Measurements from ENCODE around the gene ELK4. TPM values are rescaled to one million over a fixed set of nuclear protein-coding genes. Genes with fewer than 3 reads are reported as not detected.
"Not testable (repeated sequence)": the region's sequence is repeated elsewhere in the genome, so short reads cannot be mapped to it uniquely, and the experiment has no call there.

Gene ELK4
- total RNA-seq, 2 donors from 2014 or later, result 72.8 to 86.8 TPM

DNA sequence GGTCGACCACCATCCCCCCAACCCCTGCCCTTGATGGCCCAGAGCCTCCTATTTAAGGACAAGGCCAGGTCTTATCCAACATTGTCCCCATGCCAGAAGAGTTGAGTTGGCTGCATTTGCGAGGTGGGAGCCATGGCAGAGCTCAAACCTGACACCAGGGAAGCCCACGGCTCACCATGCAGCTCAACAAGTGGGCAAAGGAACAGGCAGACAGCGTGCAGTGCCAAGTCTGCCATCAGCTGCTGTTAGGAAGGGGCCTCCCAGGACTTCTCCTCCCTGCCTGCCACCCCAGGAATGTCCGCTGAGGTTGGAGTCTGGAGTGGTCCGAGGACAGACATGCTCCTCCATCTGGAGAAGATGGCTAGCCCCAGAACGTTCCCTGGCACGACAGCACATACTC, 28.6 kb upstream of the ELK4 start:
- no peaks in the 10 kb centered on the region for H3K9me3 Mint-ChIP-seq
- H3K36me3 Mint-ChIP-seq (ENCODE audit: insufficient read depth in 2 of 2), result no peaks in the 10 kb centered on the region

DNA sequence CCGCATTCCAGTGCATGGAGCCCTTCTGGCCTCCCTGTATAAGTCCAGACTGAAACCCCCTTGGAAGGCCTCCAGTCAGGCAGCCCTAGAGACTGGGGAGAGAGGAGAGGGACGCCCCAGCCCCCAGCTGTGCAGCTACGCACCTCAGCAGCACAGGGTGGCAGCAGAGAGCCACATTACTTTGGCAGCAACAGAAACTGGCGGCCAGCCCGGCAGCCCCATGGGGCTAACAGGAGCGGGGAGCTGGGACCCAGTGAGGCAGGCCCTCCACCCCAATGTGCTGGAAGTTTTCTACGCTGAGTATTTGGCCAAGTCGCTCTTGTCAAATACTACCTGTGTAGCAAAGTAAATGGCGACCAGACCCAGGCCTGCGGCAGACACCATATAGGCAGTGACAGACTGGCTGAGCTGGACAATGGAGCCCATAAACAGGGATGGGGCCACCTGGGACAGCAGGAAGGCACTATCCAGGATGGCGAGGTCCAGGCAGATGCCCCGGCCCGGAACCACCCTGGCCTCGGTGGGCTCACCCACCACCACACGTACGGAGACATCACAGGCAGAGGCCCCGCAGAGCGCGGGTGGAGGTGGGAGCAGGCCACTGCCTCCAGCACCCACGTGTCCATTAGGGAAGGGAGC, 27.3 kb upstream of the ELK4 start:
- ATAC-seq (replicated peaks in 1 of 2) (peak; percentile 90 to 91), DNase-seq (peak; percentile 80 to 82)
- no peaks in the 10 kb centered on the region for H3K36me3 Mint-ChIP-seq (ENCODE audit: insufficient read depth in 2 of 2)
- H3K27ac Mint-ChIP-seq, result no peak overlapping the region
- H3K4me1 Mint-ChIP-seq (ENCODE audit: low read depth), result no peaks in the 10 kb centered on the region
- H3K27me3 Mint-ChIP-seq (ENCODE audit: low read depth), result no peaks in the 10 kb centered on the region
- H3K4me3 Mint-ChIP-seq, result no peak overlapping the region
- no peaks in the 10 kb centered on the region for H3K9me3 Mint-ChIP-seq

More for the DNA sequence above, 28.6 kb upstream of the ELK4 start:
- Mint-ChIP-seq H3K4me3 (no peak overlapping the region), H3K4me1 (ENCODE audit: low read depth) (no peaks in the 10 kb centered on the region), H3K27me3 (ENCODE audit: low read depth) (no peaks in the 10 kb centered on the region), H3K27ac (no peak overlapping the region)
- ATAC-seq (replicated peaks in 1 of 2) (no peak), DNase-seq (no peak)

DNA sequence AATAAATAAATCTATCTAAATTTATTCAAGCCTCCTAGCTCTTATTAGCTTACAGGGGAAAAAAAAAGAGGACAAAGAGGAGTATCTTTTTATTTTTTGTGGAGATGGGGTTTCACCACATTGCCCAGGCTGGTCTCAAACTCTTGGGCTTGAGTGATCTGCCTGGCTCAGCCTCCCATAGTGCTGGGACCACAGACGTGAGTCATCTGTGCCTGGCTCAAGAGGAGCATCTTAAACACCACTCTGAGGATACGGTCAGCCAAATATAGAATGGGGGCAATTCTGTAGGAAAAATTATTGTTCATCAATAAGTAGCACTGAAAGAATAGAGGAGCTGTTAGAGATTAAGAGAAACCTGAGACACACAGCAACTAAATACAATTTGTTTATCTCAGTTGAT, 24.4 kb upstream of the ELK4 start:
- DNase-seq (no peak), ATAC-seq (replicated peaks in 1 of 2) (no peak)
- H3K36me3 Mint-ChIP-seq (ENCODE audit: insufficient read depth in 2 of 2), result no peaks in the 10 kb centered on the region
- H3K27me3 Mint-ChIP-seq (ENCODE audit: low read depth), result no peaks in the 10 kb centered on the region
- H3K27ac Mint-ChIP-seq, result no peak overlapping the region
- H3K4me3 Mint-ChIP-seq, result no peak overlapping the region
- no peaks in the 10 kb centered on the region for H3K4me1 Mint-ChIP-seq (ENCODE audit: low read depth)
- H3K9me3 Mint-ChIP-seq, result no peaks in the 10 kb centered on the region

DNA sequence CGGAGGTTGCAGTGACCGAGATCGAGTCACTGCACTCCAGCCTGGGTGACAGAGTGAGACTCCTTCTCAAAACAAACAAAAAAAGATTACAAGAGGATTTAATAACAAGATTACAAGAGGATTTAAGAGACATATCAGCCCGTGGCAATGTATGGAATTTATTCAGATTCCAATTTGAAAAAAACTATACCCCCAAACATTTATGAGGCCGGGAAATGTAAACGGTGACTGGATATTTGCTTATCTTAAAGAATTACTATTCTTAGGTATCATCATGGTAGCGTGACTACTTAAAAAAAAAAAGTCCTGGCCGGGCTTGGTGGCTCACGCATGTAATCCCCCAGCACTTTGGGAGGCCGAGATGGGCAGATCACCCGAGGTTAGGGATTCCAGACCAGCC, 21.2 kb upstream of the ELK4 start:
- Mint-ChIP-seq H3K27me3 (ENCODE audit: low read depth) (no peaks in the 10 kb centered on the region), H3K4me3 (no peak overlapping the region), H3K4me1 (ENCODE audit: low read depth) (no peaks in the 10 kb centered on the region), H3K9me3 (no peaks in the 10 kb centered on the region), H3K27ac (no peak overlapping the region), H3K36me3 (ENCODE audit: insufficient read depth in 2 of 2) (no peaks in the 10 kb centered on the region)
- DNase-seq (no peak), ATAC-seq (replicated peaks in 1 of 2) (no peak)

DNA sequence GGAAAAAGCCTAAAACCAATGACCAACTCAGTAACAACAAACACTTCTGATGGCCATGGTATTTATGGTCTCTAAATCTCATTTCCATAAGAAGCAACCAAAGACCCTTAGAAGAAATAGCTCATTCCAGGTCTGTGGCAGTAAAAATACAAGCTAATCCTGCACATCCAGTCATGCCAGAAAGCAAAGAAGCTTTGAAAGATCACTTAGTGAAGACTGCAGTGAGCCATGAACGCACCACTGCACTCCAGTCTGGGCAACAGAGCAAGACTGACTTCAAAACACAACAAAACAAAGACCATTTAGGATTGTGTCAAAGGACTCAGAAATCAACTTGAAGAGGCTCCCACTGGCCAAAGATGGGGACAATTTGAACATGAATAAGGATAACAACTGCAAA, 18.4 kb upstream of the ELK4 start:
- no peak for DNase-seq
- Mint-ChIP-seq H3K36me3 (ENCODE audit: insufficient read depth in 2 of 2) (no peaks in the 10 kb centered on the region), H3K9me3 (no peaks in the 10 kb centered on the region), H3K27ac (no peak overlapping the region), H3K27me3 (ENCODE audit: low read depth) (no peaks in the 10 kb centered on the region), H3K4me1 (ENCODE audit: low read depth) (no peaks in the 10 kb centered on the region), H3K4me3 (no peak overlapping the region)
- no peak for ATAC-seq (replicated peaks in 1 of 2)

DNA sequence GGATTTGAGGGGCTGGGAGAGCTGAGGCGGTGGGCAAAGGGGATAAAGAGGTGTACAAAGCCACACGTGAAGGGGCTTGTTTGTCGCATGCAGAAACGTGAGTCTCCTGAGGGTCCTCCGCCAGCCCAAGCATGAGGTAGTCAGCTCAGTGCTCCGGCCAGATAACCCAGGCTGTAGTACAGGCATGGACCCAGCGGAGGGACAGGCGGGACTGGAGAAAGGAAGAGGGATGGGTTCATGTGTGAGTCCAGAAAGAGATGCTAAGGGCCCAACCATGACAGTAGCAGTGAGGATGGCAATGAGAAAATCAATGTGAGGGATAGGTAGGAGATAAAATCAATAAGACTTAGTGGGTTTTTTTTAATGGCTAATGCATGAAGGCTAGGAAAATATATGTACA, 13.7 kb upstream of the ELK4 start:
- DNase-seq (no peak), ATAC-seq (replicated peaks in 1 of 2) (no peak)
- no peak overlapping the region for H3K27ac Mint-ChIP-seq

DNA sequence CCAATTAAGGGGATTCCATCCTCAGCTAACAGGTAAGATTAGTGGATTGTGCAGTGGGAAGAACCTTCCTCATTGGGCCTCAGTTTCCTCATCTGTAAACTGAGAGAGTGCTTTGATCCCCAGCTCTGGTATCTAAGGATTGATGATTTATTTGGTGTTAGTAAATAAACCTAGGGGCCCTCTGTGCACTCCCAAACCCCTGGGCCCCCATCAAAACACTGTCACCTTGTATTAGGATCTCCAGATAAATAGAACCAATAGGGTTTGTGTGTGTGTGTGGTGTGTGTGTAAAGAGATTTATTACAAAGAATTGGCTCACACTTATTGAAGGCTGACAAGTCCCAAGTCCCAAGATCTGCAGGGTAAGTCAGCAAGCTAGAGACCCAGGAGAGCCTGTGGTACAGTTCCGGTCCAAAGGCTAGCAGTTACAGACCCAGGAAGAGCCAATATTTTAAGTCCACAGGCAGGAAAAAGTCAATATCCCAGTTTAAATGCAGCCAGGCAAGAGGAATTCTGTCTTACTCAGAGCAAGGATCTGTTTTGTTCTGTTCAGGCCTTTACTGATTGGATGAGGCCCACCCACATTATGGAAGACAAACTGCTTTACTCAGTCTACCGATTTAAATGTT, 11.0 kb upstream of the ELK4 start:
- no peaks in the 10 kb centered on the region for H3K27me3 Mint-ChIP-seq (ENCODE audit: low read depth)
- ATAC-seq (replicated peaks in 1 of 2) (no peak), DNase-seq (no peak)
- H3K9me3 Mint-ChIP-seq, result no peaks in the 10 kb centered on the region
- no peaks in the 10 kb centered on the region for H3K36me3 Mint-ChIP-seq (ENCODE audit: insufficient read depth in 2 of 2)
- no peak overlapping the region for H3K27ac Mint-ChIP-seq
- H3K4me1 Mint-ChIP-seq (ENCODE audit: low read depth), result no peaks in the 10 kb centered on the region
- H3K4me3 Mint-ChIP-seq, result no peak overlapping the region

More for the DNA sequence above, 13.7 kb upstream of the ELK4 start:
- H3K27me3 Mint-ChIP-seq (ENCODE audit: low read depth), result no peaks in the 10 kb centered on the region
- H3K4me3 Mint-ChIP-seq, result no peak overlapping the region
- H3K4me1 Mint-ChIP-seq (ENCODE audit: low read depth), result no peaks in the 10 kb centered on the region
- no peaks in the 10 kb centered on the region for H3K9me3 Mint-ChIP-seq
- no peaks in the 10 kb centered on the region for H3K36me3 Mint-ChIP-seq (ENCODE audit: insufficient read depth in 2 of 2)

DNA sequence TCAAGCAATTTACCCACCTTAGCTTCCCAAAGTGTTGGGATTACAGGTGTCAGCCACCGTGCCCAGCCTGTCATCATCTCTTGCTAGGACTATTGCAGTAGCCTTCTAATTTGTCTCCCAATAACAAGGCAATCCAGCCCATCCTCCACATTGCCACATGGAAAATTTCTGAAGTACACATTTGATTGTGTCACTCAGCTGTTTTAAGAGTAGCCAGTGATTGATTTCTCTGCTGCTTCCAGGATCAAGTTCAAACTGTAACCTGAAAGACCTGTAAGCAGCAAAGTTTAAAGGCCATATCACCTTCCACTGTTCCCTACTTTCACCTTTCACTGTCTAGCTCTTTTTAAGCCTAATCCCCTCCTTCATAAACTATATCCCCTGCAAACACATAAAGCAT, 7.8 kb upstream of the ELK4 start:
- DNase-seq (no peak), ATAC-seq (replicated peaks in 1 of 2) (no peak)
- no peaks in the 10 kb centered on the region for H3K36me3 Mint-ChIP-seq (ENCODE audit: insufficient read depth in 2 of 2)
- no peaks in the 10 kb centered on the region for H3K9me3 Mint-ChIP-seq
- no peak overlapping the region for H3K27ac Mint-ChIP-seq
- no peak overlapping the region for H3K4me3 Mint-ChIP-seq
- H3K4me1 Mint-ChIP-seq (ENCODE audit: low read depth), result no peaks in the 10 kb centered on the region
- H3K27me3 Mint-ChIP-seq (ENCODE audit: low read depth), result no peaks in the 10 kb centered on the region

DNA sequence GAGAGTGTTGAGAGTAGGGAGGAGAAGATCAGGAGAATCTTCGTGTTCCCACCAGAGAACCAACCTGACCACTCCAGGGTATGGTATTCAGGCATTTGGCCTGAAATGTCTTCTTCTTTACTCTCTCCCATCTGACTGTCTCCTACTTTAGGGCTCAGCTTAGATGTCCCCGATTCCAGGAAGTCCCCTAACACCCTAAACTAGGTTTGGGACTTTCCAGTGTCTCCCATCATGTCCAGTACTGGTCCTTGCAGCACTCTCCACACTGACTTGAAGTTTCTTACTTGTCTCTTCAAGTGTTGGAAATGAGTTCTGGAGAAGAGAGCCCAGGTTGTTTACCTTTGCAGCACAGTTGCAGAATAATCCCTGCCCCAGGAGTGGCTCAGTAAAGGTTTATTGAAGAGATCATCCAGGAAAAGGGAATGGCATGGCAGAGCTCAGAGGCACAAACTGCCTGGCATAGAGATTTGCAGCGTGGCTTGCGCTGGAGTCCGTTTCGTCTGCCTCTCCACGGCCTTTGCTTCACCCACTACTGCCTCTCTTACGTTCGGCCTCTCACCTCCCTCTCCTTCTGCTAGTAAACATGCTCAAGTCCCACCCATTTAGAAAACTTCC, 6.2 kb upstream of the ELK4 start:
- Mint-ChIP-seq H3K4me1 (ENCODE audit: low read depth) (no peaks in the 10 kb centered on the region), H3K9me3 (no peaks in the 10 kb centered on the region), H3K27ac (no peak overlapping the region), H3K36me3 (ENCODE audit: insufficient read depth in 2 of 2) (no peaks in the 10 kb centered on the region), H3K27me3 (ENCODE audit: low read depth) (no peaks in the 10 kb centered on the region), H3K4me3 (no peak overlapping the region)
- ATAC-seq (replicated peaks in 1 of 2), result no peak
- DNase-seq, result no peak

DNA sequence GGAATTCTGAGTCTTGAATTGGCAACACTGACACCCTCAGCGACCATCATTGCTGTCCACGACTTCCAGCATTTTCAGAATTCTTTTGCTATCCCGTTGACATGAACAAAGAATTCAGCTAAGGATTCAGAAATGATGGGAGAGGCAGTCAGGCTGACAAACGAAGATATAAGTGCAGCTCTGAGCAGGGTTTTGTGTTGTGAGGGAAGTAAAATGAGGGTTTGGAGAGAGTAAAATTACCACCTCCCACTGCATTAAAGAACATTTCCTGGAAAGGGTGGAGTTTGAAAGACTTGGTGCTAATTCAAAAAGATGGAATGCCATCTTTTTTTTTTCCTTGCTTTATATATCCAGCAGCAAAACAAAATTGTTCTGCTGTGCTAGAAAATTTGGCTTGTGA, 4.9 kb upstream of the ELK4 start:
- ATAC-seq (replicated peaks in 1 of 2) (no peak), DNase-seq (no peak)
- H3K27me3 Mint-ChIP-seq (ENCODE audit: low read depth), result no peaks in the 10 kb centered on the region
- no peak overlapping the region for H3K27ac Mint-ChIP-seq
- no peaks in the 10 kb centered on the region for H3K36me3 Mint-ChIP-seq (ENCODE audit: insufficient read depth in 2 of 2)
- no peak overlapping the region for H3K4me3 Mint-ChIP-seq
- H3K9me3 Mint-ChIP-seq, result no peaks in the 10 kb centered on the region
- H3K4me1 Mint-ChIP-seq (ENCODE audit: low read depth), result no peaks in the 10 kb centered on the region

DNA sequence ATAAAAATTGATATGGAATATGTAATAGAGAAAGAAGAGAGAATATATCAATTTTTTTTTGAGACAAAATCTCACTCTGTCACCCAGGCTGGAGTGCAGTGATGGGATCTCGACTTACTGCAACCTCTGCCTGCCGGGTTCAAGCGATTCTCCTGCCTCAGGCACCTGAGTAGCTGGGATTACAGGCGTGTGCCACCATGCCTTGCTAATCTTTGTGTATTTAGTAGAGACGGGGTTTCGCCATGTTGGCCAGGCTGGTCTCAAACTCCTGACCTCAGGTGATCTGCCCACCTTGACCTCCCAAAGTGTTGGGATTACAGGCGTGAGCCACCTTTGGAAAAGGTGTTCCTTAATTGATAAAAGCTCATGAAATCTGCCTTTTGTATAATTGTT, 4.3 kb upstream of the ELK4 start:
- not testable (repeated sequence) for H3K9me3 Mint-ChIP-seq; H3K27me3 Mint-ChIP-seq (ENCODE audit: low read depth)

DNA sequence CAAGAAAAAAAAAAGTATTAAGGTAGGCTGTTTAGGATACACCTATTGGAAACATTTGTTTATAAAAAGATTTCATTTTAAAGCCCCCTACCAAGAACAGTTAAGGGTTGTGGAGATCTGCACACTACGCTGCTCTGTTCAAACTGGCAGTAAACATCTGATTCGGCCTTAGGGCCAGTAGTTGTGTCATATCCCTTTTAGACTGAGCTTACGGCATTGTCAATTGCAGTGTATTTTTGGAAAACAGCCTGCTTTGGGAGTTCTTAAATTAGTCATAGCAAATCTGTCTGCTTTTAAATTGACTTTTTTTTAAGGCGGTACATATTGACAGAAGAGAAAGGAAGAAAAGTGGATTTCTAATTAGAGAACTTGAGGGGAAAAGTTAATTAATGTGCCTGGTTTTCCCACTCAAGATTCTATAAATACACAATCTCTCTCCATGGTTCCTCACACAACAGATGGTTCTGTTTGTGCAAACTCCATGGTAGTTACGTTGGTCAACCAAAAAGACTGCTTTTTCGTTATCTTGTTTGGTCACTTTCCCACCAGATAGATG, 1.7 kb upstream of the ELK4 start:
- Mint-ChIP-seq H3K9me3 (no peaks in the 10 kb centered on the region), H3K36me3 (ENCODE audit: insufficient read depth in 2 of 2) (peaks cover 0 to 2% of the 10 kb centered on the region in 2 donors), H3K4me1 (ENCODE audit: low read depth) (peaks cover 16% of the 10 kb centered on the region), H3K27me3 (ENCODE audit: low read depth) (no peaks in the 10 kb centered on the region), H3K27ac (no peak overlapping the region), H3K4me3 (peak overlapping the region in 1 of 2 donors; percentile 58)
- ATAC-seq (replicated peaks in 1 of 2) (no peak), DNase-seq (no peak)

More for the DNA sequence above, 4.3 kb upstream of the ELK4 start:
- not testable (repeated sequence) for H3K4me1 Mint-ChIP-seq (ENCODE audit: low read depth); H3K36me3 Mint-ChIP-seq (ENCODE audit: insufficient read depth in 2 of 2); ATAC-seq (replicated peaks in 1 of 2); DNase-seq; H3K4me3 Mint-ChIP-seq; H3K27ac Mint-ChIP-seq

DNA sequence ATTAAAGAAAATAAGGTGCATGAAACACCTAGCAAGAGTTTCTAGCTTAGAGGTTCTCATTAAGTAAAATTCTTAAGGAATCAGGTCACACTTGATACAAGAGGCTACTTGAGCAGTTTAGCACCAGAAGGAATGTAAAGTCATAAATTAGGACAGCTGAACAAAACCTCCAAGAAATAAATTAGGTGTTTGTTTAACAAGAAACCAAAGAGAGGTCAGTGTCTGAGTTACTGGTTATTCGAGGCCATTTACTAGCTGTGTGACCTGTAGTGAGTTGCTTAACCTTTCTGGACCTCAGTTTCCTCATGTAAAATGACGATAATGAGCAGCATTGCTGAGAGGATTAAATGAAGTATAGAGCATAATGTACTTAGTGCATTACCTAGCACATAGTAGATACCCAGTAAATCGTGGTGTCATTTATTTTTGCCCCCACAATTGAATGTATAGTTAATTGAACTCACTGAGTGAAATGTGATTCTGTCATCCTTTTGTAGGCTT, 908 bp upstream of the ELK4 start:
- Mint-ChIP-seq H3K9me3 (no peaks in the 10 kb centered on the region), H3K27ac (peak overlapping the region; percentile 91), H3K4me1 (ENCODE audit: low read depth) (peaks cover 23% of the 10 kb centered on the region), H3K27me3 (ENCODE audit: low read depth) (no peaks in the 10 kb centered on the region), H3K4me3 (peak overlapping the region; percentile 86), H3K36me3 (ENCODE audit: insufficient read depth in 2 of 2) (peaks cover 0 to 3% of the 10 kb centered on the region in 2 donors)
- ATAC-seq (replicated peaks in 1 of 2) (no peak), DNase-seq (no peak)

Measured in activated T-cell treated with anti-CD3 and anti-CD28 coated beads, Interleukin-2, amount 50 U/mL, for 72 hours (primary cell).